GF-D8 (cell line): Measurements from ENCODE around the gene CBX1.
A peak's percentile ranks its signal among the peaks of the same experiment; 100 is the strongest.
"Not testable (repeated sequence)": the region's sequence is repeated elsewhere in the genome, so short reads cannot be mapped to it uniquely, and the experiment has no call there.

ENCODE experiments used
- DNase-seq: peaks from one replicate; lab custom pipeline; 2025; lab: John Stamatoyannopoulos, UW

The CBX1 gene

DNA sequence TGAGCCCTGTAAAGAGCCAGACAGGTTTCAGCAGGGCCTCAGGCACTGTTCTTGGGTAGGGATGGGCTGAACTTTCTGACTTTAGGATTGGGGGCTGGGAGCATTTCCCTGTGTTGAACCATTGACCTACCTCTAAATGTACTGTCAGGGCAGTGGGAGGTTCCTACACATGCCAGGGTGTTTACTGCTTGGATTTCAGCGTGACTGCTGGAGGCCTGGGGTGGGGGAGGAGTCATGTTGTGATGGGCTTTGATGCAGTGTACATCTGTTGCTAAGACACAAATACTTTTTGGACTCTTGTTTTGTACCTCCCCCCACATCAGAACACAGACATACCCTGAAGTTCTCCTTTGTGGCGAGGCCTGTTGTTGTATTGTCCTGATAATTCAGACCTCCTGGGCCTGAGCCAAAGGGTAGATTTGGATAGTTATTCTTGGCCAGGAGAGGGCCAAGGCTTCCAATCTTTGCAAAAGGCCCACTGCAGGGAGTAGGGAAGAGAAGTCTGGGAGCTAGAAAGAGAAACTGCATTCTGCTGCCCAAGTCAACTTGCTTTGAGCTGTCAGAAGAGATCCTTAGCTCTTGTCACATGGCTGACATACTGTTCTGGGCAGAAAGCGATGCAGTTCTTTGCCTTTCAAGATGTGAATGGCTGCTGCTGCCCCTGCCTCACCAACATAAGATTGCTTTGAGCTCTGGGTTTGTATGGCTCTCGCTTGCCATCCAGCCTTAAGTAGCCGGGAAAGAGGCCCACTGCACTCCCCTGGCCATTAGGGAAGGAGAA, 49.4 kb downstream of the CBX1 start:
- DNase-seq: no peak

DNA sequence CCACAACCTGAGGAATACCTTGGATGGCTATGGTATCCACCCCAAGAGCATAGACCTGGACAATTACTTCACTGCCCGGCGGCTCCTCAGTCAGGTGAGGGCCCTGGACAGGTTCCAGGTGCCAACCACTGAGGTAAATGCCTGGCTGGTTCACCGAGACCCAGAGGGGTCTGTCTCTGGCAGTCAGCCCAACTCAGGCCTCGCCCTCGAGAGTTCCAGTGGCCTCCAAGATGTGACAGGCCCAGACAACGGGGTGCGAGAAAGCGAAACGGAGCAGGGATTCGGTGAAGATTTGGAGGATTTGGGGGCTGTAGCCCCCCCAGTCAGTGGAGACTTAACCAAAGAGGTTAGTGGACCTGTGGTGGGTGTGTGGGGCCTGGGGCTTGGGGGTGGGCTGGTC, 50.0 kb downstream of the CBX1 start:
- no peak for DNase-seq

DNA sequence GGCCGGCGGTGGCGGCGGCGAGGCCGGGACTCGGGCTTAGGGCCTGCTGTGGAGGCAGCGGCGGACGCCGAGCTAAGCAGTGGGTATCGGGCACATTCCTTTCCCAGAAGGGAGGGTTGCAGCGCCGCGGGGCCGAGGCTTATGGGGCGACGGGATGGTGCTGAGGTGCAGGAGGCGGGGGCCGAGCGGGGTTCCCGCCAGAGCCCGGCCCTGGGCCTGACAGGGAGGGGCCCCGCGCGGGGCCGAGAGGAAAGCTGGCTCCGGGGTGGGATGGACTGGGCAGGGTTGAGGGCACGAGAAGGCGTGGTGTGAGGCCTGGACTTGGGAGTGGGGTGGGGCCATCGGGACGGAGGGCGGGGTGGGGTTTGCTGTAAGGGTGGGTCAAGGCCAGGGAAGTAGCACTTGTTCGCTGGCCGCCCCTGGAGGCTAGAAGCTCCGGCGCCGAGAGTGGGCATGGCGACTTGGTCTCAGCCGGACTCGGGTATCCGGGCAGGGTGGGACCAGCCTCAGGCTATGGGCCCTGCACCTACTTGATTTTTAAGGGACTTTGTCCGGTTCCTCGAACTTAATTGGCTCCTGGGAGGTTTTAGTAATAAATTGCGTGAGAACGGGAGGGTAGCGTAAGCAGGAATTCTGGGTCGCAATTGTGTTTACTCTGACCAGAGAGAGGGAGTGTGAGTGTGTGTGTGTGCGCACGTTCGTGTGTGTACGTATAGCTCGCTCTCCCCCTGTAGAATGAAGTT, 52.7 kb downstream of the CBX1 start:
- DNase-seq: peak; percentile 70

DNA sequence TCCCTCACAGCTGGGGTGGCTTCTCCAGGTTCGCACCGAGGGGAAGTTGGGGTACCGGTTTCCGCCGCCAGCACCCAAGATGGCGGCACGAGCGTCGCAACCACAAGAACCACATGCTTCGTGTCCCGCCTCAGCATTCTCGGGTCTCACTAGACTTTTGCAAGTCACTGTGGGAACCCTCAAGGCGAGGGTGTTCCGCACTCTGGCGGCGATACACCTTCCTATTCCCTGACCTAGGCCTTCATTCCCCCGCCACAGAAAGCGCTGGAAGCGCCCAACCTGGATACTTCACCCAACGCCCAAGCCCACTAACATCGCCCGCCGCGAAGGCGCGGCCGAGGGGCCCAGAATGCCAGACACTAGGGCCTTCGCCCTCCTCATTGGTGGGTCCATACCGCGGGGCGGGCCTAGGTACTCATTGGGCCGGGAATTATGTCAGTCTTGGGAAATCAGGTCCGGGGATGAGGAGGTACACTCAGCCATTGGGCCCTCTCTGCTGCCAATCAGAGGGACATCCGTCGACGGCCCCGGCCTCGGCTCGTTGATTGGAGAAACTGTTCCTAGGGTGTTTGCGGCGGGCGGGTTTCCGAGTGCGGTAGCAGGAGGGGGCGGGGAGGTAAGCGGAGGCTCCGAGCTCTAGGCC, 53.4 kb downstream of the CBX1 start, which contains the start of gene NFE2L1:
Gene NFE2L1 (plus strand): TSS at position 619 of the 643 bp plus-strand sequence. CDS start 2,760 bp downstream, outside the sequence.
- peak; percentile 99 for DNase-seq

DNA sequence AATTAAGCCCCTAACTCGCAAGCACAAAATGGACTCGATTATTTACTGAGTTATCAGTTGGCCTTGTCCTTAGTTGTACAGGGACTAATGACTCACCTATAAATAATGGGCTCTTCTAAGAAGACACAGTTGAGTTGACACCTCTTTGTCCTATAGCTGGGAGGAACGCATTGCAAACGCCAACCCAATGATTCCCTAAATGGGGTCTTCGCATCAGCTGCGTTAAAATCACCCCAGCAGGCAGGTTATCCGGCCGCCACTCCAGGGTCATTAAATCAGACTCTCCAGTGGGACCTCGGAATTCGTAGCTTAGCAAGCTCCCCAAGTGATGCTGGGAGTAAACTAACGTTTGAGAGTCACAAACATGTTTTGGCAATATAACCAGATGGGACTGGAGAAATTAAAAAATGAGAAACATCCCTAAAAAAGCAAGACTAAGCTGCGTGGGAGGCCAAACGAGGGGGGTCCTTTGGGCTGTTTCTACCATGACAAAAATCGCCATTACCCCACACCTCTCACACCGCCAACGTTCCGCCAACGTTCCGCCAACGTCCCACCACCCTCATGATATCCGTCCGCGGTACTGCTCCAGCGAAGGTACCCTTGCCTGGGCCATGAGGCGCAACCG, 54.1 kb downstream of the CBX1 start:
- no peak for DNase-seq

DNA sequence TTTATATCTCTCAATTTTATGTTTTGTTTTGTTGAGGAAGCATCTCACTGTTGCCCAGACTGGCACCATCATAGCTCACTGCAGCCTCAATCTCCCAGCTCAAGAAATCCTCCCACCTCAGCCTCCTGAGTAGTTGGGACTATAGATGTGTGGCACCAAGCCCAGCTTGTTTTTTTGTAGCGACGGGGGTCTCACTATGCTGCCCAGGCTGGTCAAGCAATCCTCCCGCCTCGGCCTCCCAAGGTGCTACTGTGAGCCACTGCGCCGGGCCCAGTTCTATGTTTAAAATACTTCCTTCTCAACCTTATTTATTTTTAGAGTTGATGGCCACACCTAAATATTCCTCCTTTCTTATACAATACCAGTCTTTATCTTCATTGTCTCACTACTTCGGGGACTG, 55.0 kb downstream of the CBX1 start:
- DNase-seq: no peak

DNA sequence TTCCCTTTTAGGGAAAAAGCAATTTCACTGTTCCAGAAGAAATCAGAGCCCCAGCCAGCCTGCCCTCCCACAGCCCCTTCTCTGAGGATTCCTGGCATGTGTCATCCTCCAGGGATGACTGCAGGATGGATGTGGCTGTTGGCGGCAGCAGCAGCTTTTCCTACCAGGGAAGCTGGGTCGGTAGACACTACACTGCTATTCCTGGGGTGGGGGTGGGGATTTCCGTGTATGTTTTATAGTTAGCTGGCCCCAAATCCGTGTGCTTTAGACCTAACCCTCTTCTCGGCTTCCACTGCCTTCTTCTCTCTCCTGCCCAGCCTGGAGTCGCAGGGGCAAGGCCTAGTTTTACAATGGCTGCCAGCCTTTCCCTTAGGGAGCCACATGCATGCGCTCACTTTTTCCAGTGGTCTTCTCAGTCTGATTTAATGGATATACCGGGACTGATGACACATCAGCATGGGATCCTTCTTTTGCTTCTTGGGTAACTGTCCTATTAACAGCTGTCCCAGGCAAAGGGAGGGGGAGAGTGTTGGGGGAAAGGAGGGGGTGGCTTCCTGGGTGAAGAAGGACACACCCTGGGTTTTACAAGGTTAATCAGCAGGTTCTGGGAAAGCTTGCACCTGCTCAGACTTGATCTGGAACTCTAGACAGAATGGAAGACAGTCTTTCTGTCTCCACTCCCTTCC, 55.8 kb downstream of the CBX1 start:
- no peak for DNase-seq

DNA sequence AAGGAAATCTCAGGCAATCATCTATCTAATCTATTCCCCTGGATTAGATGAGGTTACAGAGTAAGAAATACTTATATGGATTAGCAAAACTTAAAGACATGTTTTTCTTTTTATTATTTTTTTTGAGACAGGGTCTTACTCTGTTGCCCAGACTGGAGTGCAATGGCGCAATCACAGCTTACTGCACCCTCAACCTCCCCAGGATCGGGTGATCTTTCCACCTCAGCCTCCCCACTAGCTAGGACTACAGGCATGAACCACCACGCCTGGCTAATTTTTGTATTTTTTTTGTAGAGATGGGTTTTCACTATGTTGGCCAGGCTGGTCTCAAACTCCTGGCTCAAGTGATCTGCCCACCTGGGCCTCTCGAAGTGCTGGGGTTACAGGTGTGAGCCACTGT, 56.4 kb downstream of the CBX1 start:
- no peak for DNase-seq

DNA sequence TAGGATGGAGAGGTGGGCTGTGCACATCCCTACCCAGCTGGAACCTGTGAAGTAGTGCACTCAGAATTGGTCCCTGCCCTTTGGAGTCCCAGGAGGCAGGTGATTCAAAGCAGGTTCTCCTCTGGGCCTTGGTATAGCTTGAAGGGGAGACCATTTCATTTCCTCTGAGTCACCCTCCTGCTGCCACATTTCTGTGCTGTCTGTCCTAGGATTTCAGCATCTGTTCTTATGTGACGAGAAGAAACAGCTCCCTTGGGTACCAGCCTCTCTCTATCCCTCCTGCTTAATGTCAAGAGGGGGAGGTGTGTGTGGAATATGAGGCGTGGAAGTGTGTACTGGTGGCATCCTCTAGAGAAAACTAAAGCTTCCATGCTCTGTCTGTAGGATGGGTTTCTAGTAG, 58.1 kb downstream of the CBX1 start:
- DNase-seq: no peak

DNA sequence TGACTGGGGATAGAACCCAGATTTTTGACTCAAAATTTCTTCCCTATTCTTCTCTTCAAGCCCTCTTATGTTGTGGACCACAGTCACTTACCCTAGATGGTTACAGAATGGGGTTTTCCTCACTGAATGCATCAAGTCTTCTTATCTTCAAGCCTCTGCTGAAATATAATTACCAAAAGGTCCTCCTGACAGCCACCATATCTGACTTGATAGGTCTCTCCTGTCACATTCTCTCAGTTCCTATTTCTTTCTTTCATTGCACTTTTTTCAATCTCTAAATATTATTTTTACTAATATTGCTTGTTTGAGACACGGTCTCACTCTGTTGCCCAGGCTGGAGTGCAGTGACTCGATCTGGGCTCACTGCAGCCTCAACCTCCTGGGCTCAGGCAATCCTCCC, 62.6 kb downstream of the CBX1 start:
- no peak for DNase-seq

DNA sequence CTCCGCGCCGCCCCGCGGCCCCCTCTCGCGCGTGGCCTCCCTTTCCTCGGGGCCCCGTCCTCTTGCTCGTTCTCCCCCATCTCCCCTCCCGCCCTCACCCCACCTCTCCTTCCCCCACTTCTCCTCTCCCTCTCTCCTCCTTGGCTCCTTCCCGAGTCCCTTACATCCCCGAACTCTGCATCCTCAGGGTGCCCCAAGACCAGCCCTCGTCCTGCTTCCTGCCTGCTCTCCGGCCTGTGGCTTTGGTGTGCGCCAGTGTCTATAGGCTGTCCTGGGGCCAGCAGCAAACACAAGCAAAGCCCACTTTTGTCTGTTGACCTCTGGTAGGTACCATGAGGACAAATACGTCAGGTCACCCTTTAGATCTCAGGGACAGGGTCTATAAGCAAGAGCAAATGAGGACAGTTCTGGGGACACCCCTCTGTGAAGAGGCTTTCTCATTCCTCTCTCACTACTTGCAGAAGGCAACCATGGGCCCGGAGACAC, 63.4 kb downstream of the CBX1 start:
- DNase-seq: no peak

DNA sequence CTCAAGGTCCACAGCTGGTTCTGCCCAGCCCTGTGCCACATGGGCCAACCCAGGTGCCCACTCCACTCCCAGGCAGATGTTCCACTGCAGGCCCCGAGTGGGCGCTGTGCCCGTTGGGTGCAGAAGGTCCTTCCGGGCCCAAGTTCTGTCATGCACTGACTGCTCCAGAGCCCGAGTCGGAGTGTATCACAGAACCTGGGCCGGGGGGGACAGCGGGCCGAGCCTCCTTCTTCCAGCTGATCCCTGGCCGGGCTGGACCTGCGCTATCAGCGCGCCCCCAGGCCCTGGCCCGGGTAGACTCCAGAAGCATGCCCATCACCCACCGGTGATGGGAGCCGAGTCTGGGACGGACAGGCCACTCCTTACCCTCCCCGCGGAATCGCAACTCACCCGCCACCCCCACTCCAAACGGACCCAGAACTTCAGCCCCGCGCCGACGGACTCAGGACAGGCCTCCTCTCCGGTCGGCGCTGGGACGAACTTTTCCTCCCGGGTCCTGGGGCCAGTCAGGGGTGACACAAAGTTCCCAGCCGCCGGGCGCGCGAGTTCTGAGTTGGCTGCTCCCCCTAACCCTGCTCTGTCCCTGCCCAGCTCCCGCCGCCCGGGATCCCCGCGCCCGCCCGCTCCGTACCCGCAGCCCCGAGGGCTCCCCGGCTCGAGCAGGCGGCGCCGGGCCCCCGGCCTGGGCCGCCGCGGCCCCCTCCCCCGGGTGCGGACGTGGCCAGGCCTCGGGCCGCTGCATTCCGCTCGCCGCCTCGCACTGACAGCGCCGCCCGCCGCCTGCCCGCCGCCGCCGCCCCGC, 64.0 kb downstream of the CBX1 start, which contains the start of gene COPZ2:
Gene COPZ2 (minus strand): TSS at position 762 of the 802 bp plus-strand sequence. CDS start 20 bp downstream, at position 742.
- DNase-seq: peak; percentile 18

DNA sequence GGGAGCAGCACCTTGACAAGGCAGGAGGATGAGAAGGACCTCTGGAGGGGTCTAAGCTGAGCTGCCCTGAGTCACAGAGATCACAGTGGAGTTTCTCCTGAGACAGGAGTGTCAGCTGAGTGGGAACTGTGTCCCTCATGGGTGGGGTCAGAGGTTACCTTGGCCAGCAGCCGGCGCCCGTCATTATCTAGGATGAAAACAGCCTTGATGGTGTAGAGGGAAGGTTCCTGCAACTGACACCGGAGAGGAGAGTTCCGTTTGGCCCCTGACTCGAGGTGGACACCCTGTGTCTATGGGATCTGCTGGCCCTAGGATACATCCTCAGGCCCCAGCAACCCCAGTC, 64.6 kb downstream of the CBX1 start:
- no peak for DNase-seq

DNA sequence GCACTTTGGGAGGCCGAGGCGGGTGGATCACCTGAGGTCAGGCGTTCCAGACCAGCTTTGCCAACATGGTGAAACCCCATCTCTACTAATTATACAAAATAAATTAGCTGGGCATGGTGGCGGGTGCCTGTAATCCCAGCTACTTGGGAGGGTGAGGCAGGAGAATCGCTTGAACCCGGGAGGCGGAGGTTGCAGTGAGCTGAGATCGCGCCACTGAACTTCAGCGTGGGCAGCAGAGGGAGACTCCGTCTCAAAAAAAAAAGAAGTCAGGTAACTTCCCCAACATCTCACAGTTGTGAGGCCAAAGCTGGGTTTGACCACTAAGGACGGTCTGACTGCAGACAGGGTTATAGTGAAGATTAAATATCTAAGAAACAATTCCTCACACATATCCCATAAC, 66.5 kb downstream of the CBX1 start:
- not testable (repeated sequence) for DNase-seq

DNA sequence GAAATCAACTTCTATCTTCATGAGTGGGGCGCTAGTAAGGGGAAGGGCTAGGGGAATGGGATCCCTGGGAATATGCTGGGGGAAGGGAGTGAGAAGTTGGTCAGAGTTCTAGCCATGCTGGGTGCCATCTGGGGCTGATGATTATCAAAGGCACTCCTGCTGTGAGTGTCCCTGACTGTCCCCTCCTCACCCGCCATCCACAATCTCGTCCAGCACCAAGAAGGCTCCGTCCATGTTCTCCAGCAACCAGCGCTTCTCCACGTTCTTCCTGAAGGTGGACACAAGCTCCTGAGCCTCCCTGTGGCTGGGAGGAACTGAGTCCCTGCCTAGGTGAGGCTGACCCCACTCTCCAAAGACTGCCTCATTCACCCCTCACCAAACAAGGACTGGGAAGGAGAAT, 69.3 kb downstream of the CBX1 start:
- no peak for DNase-seq

DNA sequence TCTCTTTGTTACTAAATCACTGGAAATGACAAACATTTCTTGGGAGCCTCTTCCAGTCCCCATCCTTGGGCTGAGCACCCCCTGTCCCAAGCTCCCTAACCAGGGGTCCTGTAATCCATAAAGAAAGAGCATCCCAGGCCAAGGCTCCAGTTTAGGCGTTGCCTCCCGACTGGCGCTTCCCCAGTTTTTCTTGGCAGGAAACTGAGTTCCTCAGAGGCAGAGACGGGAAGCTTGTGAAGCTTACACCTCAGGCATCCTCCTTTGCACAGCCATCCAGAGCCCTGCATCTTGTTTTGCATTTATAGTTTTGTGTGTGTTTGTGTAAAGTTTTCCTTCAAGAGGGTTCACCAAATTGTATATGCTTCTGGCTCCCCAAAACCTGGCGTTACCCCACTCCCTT, 70.7 kb downstream of the CBX1 start:
- DNase-seq: no peak

DNA sequence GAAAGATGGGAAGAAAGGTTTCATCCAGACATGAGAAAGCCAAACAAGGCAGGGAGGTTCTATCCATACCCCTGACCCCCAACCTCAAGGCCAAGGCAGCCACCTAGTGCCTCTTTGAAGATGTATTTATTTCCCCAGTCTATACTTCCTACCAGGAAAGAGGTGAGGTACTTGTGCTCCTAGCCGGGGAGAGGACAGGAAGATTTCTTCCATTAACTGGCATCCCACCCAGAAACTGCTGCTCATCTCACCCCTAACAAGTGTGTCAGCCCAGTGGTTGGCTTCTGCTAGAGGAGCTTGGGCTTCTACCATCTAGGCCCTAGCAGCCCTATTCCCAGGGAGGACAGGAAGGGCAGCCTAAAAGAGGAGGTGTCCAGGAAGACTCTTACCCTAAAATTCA, 72.5 kb downstream of the CBX1 start:
- no peak for DNase-seq

DNA sequence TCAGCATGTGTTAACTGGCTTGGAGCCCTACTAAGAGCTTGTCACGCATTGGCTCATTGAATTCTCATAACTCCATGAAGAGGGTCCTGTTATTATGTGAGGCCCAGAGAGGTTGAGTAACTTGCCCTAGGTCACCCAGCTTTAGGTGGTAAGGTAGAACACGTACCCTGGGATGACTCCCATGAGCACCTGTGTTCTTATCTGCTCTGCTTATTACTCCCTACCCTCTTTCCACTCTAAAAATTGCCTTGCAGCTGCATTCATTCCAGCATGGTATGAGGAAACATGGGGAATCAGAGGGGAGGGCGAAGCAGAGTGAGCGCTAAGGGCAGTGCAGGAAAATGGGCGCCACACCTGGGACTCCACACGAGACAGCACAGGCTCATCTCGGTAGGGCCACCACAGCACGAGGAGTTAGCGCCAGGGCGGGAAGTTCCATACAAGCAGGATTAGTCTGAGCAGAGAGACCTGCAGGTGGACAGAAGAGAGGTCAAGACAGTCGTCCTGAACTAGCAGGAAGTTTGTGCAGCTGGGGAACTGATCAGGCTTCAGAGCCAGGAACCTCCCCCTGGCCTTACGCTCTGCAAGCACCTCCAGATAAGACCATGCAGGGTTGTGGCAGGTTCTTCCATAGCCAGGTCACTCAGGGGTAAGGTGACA, 73.8 kb downstream of the CBX1 start:
- no peak for DNase-seq

DNA sequence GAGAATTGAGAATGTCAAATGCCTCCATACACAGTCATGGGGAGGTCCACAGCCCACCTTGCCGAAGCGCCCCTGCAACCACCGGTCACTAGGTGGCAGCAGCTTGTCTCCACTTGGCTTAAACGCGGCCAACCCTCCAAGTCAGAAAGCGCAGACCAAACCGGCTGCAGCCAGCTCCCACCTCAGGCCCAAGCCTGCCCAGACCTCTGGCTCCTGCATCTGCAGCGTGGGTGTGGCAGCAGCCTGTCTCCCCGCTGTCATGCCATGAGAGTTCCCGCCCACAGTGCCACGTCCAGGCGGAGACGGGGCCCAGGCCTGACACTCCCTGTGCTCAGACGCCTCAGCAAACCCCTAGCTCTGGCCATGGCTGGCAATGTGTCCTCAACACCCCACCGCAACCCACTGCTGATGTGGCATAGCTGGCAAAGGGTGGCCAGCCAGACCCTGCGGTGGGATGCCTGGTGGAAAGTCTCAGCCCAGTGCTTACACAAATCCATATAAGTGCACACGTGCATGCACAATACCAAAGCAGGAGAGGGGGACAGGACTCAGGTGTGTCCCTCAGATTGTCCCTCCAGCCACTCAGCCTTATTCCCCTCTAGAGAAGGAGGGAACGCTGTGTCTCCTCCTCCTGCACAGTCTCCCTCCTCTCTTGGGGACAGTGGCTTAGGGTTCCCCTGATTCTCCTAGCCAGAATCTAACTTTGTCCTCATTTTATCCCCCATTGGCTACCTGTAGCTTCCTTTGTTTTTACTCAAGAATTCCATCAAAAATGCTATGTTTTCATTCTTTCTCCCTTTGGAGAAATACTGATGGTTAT, 74.6 kb downstream of the CBX1 start:
- peak; percentile 18 for DNase-seq
